ENCODE measurements around the gene SLC29A3. TPM values are rescaled to one million over a fixed set of nuclear protein-coding genes. Genes with fewer than 3 reads are reported as not detected.

The SLC29A3 gene
- total RNA-seq, 1 experiment from 2014 or later = 5.9 TPM

DNA sequence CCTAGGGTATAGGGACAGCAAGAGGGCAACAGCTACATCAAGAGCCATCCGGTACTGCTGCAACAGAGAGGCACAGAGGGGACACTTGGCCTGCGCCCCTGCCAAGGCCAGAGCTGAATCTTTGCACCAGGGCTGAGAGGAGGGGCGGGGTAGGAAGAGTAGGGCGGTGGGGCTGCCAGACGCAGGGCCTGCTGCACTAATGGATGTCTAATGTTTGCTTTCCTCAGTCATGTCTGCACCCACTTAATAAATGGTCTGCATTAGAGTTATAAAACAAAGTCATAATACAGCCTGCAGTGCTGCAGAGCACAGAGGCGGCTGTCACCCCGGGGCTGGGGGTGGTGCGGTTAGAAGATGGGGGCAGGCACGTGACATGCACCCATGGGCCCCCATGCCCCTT lies 42.2 kb upstream of the SLC29A3 start:
- no peak overlapping the region for H3K4me2 ChIP-seq (ENCODE audit: low read length)
- peaks cover 15 to 18% of the 10 kb centered on the region in 2 experiments; a peak in 3 of 4 replicates for H3K4me1 ChIP-seq (ENCODE audit: control insufficient read depth in 1 of 2, insufficient read depth in 2 of 2, low read length in 2 of 2)
- no peaks in the 10 kb centered on the region for H3K36me3 ChIP-seq (ENCODE audit: control insufficient read depth in 1 of 2, insufficient read depth in 2 of 2, low read length in 2 of 2)
- ATAC-seq = no peak
- DNase-seq (ENCODE audit: low read depth, low spot score) = no peak
- no peaks in the 10 kb centered on the region for H3K79me2 ChIP-seq (ENCODE audit: insufficient read depth, low read length)
- intact Hi-C loops (cut with micrococcal nuclease) = no loop called here
- no peak overlapping the region for H3K9ac ChIP-seq (ENCODE audit: low read length)
- ChIA-PET POLR2A (no interaction called here), CTCF (interaction anchor here (1.1 kb wide), 1 partner anchor 8 kb away, joined by 3 read pairs; no protein-coding TSS in a partner anchor), RAD21 (ENCODE audit: low non-redundant PET in 1 of 2, low total read pairs in 2 of 2, uncharacterized antibody in 2 of 2, unreplicated experiment in 2 of 2) (no interaction called here)
- H4K20me1 ChIP-seq (ENCODE audit: insufficient read depth) = no peaks in the 10 kb centered on the region
- no peak for TF ChIP-seq SRF (IDR thresholded peaks at IDR 0.05; ENCODE audit: low read depth)
- TF ChIP-seq, protein P1, sequence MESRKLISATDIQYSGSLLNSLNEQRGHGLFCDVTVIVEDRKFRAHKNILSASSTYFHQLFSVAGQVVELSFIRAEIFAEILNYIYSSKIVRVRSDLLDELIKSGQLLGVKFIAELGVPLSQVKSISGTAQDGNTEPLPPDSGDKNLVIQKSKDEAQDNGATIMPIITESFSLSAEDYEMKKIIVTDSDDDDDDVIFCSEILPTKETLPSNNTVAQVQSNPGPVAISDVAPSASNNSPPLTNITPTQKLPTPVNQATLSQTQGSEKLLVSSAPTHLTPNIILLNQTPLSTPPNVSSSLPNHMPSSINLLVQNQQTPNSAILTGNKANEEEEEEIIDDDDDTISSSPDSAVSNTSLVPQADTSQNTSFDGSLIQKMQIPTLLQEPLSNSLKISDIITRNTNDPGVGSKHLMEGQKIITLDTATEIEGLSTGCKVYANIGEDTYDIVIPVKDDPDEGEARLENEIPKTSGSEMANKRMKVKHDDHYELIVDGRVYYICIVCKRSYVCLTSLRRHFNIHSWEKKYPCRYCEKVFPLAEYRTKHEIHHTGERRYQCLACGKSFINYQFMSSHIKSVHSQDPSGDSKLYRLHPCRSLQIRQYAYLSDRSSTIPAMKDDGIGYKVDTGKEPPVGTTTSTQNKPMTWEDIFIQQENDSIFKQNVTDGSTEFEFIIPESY (IDR thresholded peaks at IDR 0.05; ENCODE audit: extremely low read depth, insufficient replicate concordance, low read length) = no peak
- TF ChIP-seq, protein P2, sequence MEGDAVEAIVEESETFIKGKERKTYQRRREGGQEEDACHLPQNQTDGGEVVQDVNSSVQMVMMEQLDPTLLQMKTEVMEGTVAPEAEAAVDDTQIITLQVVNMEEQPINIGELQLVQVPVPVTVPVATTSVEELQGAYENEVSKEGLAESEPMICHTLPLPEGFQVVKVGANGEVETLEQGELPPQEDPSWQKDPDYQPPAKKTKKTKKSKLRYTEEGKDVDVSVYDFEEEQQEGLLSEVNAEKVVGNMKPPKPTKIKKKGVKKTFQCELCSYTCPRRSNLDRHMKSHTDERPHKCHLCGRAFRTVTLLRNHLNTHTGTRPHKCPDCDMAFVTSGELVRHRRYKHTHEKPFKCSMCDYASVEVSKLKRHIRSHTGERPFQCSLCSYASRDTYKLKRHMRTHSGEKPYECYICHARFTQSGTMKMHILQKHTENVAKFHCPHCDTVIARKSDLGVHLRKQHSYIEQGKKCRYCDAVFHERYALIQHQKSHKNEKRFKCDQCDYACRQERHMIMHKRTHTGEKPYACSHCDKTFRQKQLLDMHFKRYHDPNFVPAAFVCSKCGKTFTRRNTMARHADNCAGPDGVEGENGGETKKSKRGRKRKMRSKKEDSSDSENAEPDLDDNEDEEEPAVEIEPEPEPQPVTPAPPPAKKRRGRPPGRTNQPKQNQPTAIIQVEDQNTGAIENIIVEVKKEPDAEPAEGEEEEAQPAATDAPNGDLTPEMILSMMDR (IDR thresholded peaks at IDR 0.05 in 2 of 3, conservative IDR thresholded peaks at IDR 0.05 in 1 of 3; ENCODE audit: borderline replicate concordance in 1 of 3, insufficient read depth in 1 of 3, low read depth in 2 of 3, low read length in 2 of 3) = no peak
- no peak for TF ChIP-seq JUND (IDR thresholded peaks at IDR 0.05)
- TF ChIP-seq TCF7L2 (IDR thresholded peaks at IDR 0.05; ENCODE audit: borderline replicate concordance, extremely low read depth, insufficient read depth, insufficient read length) = no peak
- no peak for TF ChIP-seq POLR2AphosphoS5 (IDR thresholded peaks at IDR 0.05; ENCODE audit: low read depth, low read length)
- no peak for TF ChIP-seq FOSL1 (IDR thresholded peaks at IDR 0.05; ENCODE audit: low read depth)
- TF ChIP-seq EZH2phosphoT487 (IDR thresholded peaks at IDR 0.05; ENCODE audit: borderline replicate concordance) = no peak
- TF ChIP-seq EGR1 (IDR thresholded peaks at IDR 0.05; ENCODE audit: low read depth) = no peak
- no peak for TF ChIP-seq RAD21 (IDR thresholded peaks at IDR 0.05; ENCODE audit: low read depth)
- TF ChIP-seq ELF1 (IDR thresholded peaks at IDR 0.05; ENCODE audit: borderline replicate concordance, low read depth) = no peak
- TF ChIP-seq, protein P3, sequence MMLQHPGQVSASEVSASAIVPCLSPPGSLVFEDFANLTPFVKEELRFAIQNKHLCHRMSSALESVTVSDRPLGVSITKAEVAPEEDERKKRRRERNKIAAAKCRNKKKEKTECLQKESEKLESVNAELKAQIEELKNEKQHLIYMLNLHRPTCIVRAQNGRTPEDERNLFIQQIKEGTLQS (IDR thresholded peaks at IDR 0.05) = no peak
- TF ChIP-seq, protein P4, sequence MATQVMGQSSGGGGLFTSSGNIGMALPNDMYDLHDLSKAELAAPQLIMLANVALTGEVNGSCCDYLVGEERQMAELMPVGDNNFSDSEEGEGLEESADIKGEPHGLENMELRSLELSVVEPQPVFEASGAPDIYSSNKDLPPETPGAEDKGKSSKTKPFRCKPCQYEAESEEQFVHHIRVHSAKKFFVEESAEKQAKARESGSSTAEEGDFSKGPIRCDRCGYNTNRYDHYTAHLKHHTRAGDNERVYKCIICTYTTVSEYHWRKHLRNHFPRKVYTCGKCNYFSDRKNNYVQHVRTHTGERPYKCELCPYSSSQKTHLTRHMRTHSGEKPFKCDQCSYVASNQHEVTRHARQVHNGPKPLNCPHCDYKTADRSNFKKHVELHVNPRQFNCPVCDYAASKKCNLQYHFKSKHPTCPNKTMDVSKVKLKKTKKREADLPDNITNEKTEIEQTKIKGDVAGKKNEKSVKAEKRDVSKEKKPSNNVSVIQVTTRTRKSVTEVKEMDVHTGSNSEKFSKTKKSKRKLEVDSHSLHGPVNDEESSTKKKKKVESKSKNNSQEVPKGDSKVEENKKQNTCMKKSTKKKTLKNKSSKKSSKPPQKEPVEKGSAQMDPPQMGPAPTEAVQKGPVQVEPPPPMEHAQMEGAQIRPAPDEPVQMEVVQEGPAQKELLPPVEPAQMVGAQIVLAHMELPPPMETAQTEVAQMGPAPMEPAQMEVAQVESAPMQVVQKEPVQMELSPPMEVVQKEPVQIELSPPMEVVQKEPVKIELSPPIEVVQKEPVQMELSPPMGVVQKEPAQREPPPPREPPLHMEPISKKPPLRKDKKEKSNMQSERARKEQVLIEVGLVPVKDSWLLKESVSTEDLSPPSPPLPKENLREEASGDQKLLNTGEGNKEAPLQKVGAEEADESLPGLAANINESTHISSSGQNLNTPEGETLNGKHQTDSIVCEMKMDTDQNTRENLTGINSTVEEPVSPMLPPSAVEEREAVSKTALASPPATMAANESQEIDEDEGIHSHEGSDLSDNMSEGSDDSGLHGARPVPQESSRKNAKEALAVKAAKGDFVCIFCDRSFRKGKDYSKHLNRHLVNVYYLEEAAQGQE (IDR thresholded peaks at IDR 0.05; ENCODE audit: low read depth) = no peak
- TF ChIP-seq EZH2 (IDR thresholded peaks at IDR 0.05) = no peak
- TF ChIP-seq ZFX (IDR thresholded peaks at IDR 0.05) = no peak
- no peak for TF ChIP-seq CEBPB (IDR thresholded peaks at IDR 0.05; ENCODE audit: low read depth)
- no peak for TF ChIP-seq CBX3 (IDR thresholded peaks at IDR 0.05; ENCODE audit: low read depth)
- no peak for TF ChIP-seq SP1 (IDR thresholded peaks at IDR 0.05; ENCODE audit: low read depth)
- TF ChIP-seq SIN3A (IDR thresholded peaks at IDR 0.05; ENCODE audit: low read depth) = no peak
- H3K9me3 ChIP-seq (ENCODE audit: control insufficient read depth in 1 of 2, insufficient read depth in 1 of 2, low read depth in 1 of 2, low read length in 2 of 2) = no peaks in the 10 kb centered on the region
- H3K9me2 ChIP-seq (ENCODE audit: insufficient read depth) = no peaks in the 10 kb centered on the region
- H3K27ac ChIP-seq (ENCODE audit: low read depth, low read length) = no peak overlapping the region
- no TSS peak for BruUV-seq (replicated peaks)
- H3K4me3 ChIP-seq (replicated peaks in 1 of 2; ENCODE audit: low read depth in 1 of 2, low read length in 2 of 2) = no peak overlapping the region
- H3K27me3 ChIP-seq (ENCODE audit: insufficient read depth, low read length) = no peaks in the 10 kb centered on the region
- no peak overlapping the region for H2AFZ ChIP-seq (ENCODE audit: low read depth, low read length, poor library complexity, severe bottlenecking)
